Trophoblast cell (in vitro differentiated cells and primary cell): Measurements from ENCODE around the gene LHFPL4.

ENCODE experiments used
- DNase-seq, 2 donors: peaks; one replicate each; pipeline ENCODE4 v3.0.0-alpha.2; 2016
- H2AFZ ChIP-seq: 2 replicates; pipeline ENCODE4 v1.6.1; 2013; ENCODE audit warnings: low read length, moderate library complexity, mild to moderate bottlenecking; ENCODE audit not compliant: insufficient read depth, poor library complexity
- H2AK5ac ChIP-seq: 2 replicates; pipeline ENCODE4 v1.6.1; 2013; ENCODE audit warnings: mild to moderate bottlenecking, low read length
- H2BK120ac ChIP-seq: 2 replicates; pipeline ENCODE4 v1.6.1; 2013; ENCODE audit warnings: low read length, mild to moderate bottlenecking, moderate library complexity; ENCODE audit not compliant: insufficient read depth, poor library complexity
- H2BK12ac ChIP-seq: 2 replicates; pipeline ENCODE4 v1.6.1; 2013; ENCODE audit warnings: mild to moderate bottlenecking, low read length, moderate library complexity
- H2BK5ac ChIP-seq: 2 replicates; pipeline ENCODE4 v1.6.1; 2013; ENCODE audit warnings: low read length, low read depth, moderate library complexity, mild to moderate bottlenecking; ENCODE audit not compliant: poor library complexity
- H3K14ac ChIP-seq: 2 replicates; pipeline ENCODE4 v1.6.1; 2013; ENCODE audit warnings: mild to moderate bottlenecking, low read length
- H3K18ac ChIP-seq: 2 replicates; pipeline ENCODE4 v1.6.1; 2013; ENCODE audit warnings: mild to moderate bottlenecking, low read length
- H3K23ac ChIP-seq: 2 replicates; pipeline ENCODE4 v1.6.1; 2013; ENCODE audit warnings: low read length
- H3K27ac ChIP-seq: 2 replicates; pipeline ENCODE4 v1.5.1; 2013; ENCODE audit warnings: low read depth, mild to moderate bottlenecking, inconsistent platforms, low read length, moderate library complexity
- H3K27me3 ChIP-seq: 2 replicates; pipeline ENCODE4 v1.6.1; 2013; ENCODE audit warnings: inconsistent platforms, mild to moderate bottlenecking, low read length, moderate library complexity; ENCODE audit not compliant: insufficient read depth
- H3K36me3 ChIP-seq, 2 experiments: 1 replicate in 1 of 2; 2 replicates in 1 of 2; pipeline ENCODE4 v1.6.1; 2013; ENCODE audit warnings: low read length in 2 of 2, mild to moderate bottlenecking in 2 of 2, moderate library complexity in 1 of 2; ENCODE audit not compliant: insufficient read depth in 2 of 2, control insufficient read depth in 1 of 2
- H3K4ac ChIP-seq: 2 replicates; pipeline ENCODE4 v1.6.1; 2013; ENCODE audit warnings: low read depth, mild to moderate bottlenecking, low read length, moderate library complexity
- H3K4me1 ChIP-seq, 2 experiments: 1 replicate in 1 of 2; 2 replicates in 1 of 2; pipeline ENCODE4 v1.6.1; 2013; ENCODE audit warnings: low read length in 2 of 2, mild to moderate bottlenecking in 2 of 2, moderate library complexity in 1 of 2; ENCODE audit not compliant: insufficient read depth in 2 of 2, control insufficient read depth in 1 of 2
- H3K4me2 ChIP-seq: 2 replicates; pipeline ENCODE4 v1.6.1; 2013; ENCODE audit warnings: inconsistent platforms, mild to moderate bottlenecking, low read length, moderate library complexity
- H3K4me3 ChIP-seq: 2 replicates; pipeline ENCODE4 v1.5.1; 2013; ENCODE audit warnings: mild to moderate bottlenecking, low read depth, low read length, inconsistent platforms
- H3K79me1 ChIP-seq: one replicate; pipeline ENCODE4 v1.6.1; 2013; ENCODE audit warnings: low read length
- H3K79me2 ChIP-seq: 2 replicates; pipeline ENCODE4 v1.6.1; 2013; ENCODE audit warnings: low read length, mild to moderate bottlenecking; ENCODE audit not compliant: control insufficient read depth, insufficient read depth, poor library complexity
- H3K9ac ChIP-seq: 2 replicates; pipeline ENCODE4 v1.6.1; 2013; ENCODE audit warnings: mild to moderate bottlenecking, low read length
- H3K9me3 ChIP-seq: 2 replicates; pipeline ENCODE4 v1.6.1; 2013; ENCODE audit warnings: low read depth, mild to moderate bottlenecking, control low read depth, inconsistent platforms, low read length; ENCODE audit not compliant: insufficient read depth
- H4K12ac ChIP-seq: 2 replicates; pipeline ENCODE4 v1.6.1; 2013; ENCODE audit warnings: low read depth, mild to moderate bottlenecking, low read length, moderate library complexity
- H4K8ac ChIP-seq: 2 replicates; pipeline ENCODE4 v1.6.1; 2013; ENCODE audit warnings: low read depth, mild to moderate bottlenecking, low read length, moderate library complexity
- H4K91ac ChIP-seq: one replicate; pipeline ENCODE4 v1.6.1; 2013; ENCODE audit warnings: low read depth, mild to moderate bottlenecking, low read length, moderate library complexity
- WGBS: extraction: QIAGEN DNeasy Blood & Tissue Kit; methylation state at CpG from one replicate; pipeline ENCODE4 v1.1.7; 2013; ENCODE audit warnings: missing lambda C conversion rate; ENCODE audit not compliant: insufficient read length, insufficient coverage; ENCODE audit errors: extremely low coverage; 5-methylcytosine and 5-hydroxymethylcytosine counted together

Gene LHFPL4

DNA sequence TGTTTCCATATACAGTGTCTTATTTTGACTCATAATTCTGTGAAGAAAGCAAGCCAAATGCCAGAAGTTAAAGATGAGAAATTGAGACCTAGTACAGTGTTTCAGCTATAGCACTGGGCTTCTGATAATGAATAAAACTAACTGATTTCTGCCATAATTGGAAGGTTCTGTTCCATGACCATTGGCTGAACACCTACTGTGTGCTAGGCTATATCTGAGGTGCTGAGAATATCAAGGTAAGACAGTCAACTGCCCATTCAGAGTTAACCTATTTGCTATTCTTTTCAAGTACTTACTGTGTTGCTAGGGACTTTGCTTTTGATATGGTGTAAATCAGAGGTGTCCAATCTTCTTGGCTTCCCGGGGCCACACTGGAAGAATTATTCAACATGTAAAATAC, 73.4 kb downstream of the LHFPL4 start:
- H4K8ac ChIP-seq = no peak overlapping the region
- H3K4me3 ChIP-seq = no peak overlapping the region
- H3K79me1 ChIP-seq = no peaks in the 10 kb centered on the region
- no peak for DNase-seq
- WGBS = no CpG with 5 or more reads among the region's 1 CpG
- H3K9ac ChIP-seq = no peak overlapping the region
- no peak overlapping the region for H2BK120ac ChIP-seq
- H3K14ac ChIP-seq = no peak overlapping the region
- H3K4me2 ChIP-seq = no peak overlapping the region
- no peaks in the 10 kb centered on the region for H3K27me3 ChIP-seq
- no peaks in the 10 kb centered on the region for H3K9me3 ChIP-seq
- no peaks in the 10 kb centered on the region for H3K4me1 ChIP-seq
- H3K36me3 ChIP-seq = peaks cover 31 to 42% of the 10 kb centered on the region in 2 experiments
- H2AK5ac ChIP-seq = no peak overlapping the region
- H3K79me2 ChIP-seq = no peaks in the 10 kb centered on the region
- H4K12ac ChIP-seq = no peak overlapping the region
- H2BK12ac ChIP-seq = no peak overlapping the region
- H4K91ac ChIP-seq = no peak overlapping the region
- no peak overlapping the region for H2AFZ ChIP-seq
- no peak overlapping the region for H3K18ac ChIP-seq
- H3K23ac ChIP-seq = no peak overlapping the region
- H3K27ac ChIP-seq = no peak overlapping the region
- no peak overlapping the region for H2BK5ac ChIP-seq
- no peak overlapping the region for H3K4ac ChIP-seq

DNA sequence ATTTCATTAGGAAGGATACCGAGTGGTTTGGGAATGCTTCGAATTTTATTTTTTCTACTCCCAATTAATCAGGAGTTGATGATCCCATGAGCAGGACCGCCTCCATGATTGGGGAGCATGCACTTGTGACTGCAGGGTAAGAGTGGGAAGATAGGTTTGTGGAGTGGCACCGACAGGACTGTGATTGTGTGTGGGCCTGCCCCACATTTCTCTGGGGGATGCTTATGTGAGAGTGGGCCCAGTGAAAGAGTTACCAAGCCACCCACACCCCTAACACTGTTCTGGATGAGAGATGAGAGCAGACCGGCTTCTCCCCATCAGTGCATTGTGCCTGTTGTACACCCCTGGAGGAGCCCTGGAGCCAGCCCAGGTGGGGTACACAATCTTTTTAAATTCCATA, 76.7 kb downstream of the LHFPL4 start:
- H2BK5ac ChIP-seq = no peak overlapping the region
- H3K4me3 ChIP-seq = no peak overlapping the region
- H2AFZ ChIP-seq = no peak overlapping the region
- no peak overlapping the region for H2AK5ac ChIP-seq
- no peaks in the 10 kb centered on the region for H3K79me2 ChIP-seq
- H4K8ac ChIP-seq = no peak overlapping the region
- H3K14ac ChIP-seq = no peak overlapping the region
- H3K9ac ChIP-seq = no peak overlapping the region
- H3K23ac ChIP-seq = no peak overlapping the region
- no peak overlapping the region for H3K18ac ChIP-seq
- H4K12ac ChIP-seq = no peak overlapping the region
- H3K36me3 ChIP-seq = peaks cover 32 to 65% of the 10 kb centered on the region in 2 experiments
- no peaks in the 10 kb centered on the region for H3K4me1 ChIP-seq
- no peak overlapping the region for H3K4me2 ChIP-seq
- WGBS = no CpG with 5 or more reads among the region's 5 CpGs
- H3K27ac ChIP-seq = no peak overlapping the region
- no peaks in the 10 kb centered on the region for H3K79me1 ChIP-seq
- H2BK120ac ChIP-seq = no peak overlapping the region
- no peak overlapping the region for H2BK12ac ChIP-seq
- peaks cover 2% of the 10 kb centered on the region for H3K9me3 ChIP-seq
- no peak overlapping the region for H3K4ac ChIP-seq
- DNase-seq = no peak
- no peaks in the 10 kb centered on the region for H3K27me3 ChIP-seq
- no peak overlapping the region for H4K91ac ChIP-seq

- Histone ChIP-seq H3K4me1 (no peaks in the 10 kb centered on the region), H4K91ac (no peak overlapping the region), H3K27ac (no peak overlapping the region), H2BK5ac (no peak overlapping the region), H3K4ac (no peak overlapping the region), H3K23ac (no peak overlapping the region), H3K4me3 (no peak overlapping the region), H3K9me3 (peaks cover 2% of the 10 kb centered on the region), H4K8ac (no peak overlapping the region), H3K4me2 (no peak overlapping the region), H2AFZ (no peak overlapping the region), H3K36me3 (peaks cover 35 to 73% of the 10 kb centered on the region in 2 experiments), H4K12ac (no peak overlapping the region), H3K79me2 (no peaks in the 10 kb centered on the region), H2BK12ac (no peak overlapping the region), H2AK5ac (no peak overlapping the region), H3K27me3 (no peaks in the 10 kb centered on the region), H2BK120ac (no peak overlapping the region), H3K18ac (no peak overlapping the region), H3K14ac (no peak overlapping the region), H3K9ac (no peak overlapping the region), H3K79me1 (no peaks in the 10 kb centered on the region)
- no peak for DNase-seq
- WGBS = no CpG with 5 or more reads among the region's 6 CpGs
Observed at GRCh38 chr3:9474482-9474881, 79.1 kb downstream of the LHFPL4 start.

GRCh38 chr3:9473496-9474065, 80.0 kb downstream of the LHFPL4 start:
- H3K18ac ChIP-seq = no peak overlapping the region
- H3K4me3 ChIP-seq = no peak overlapping the region
- no peak overlapping the region for H3K4ac ChIP-seq
- no peak for DNase-seq
- H3K27ac ChIP-seq = no peak overlapping the region
- H4K8ac ChIP-seq = no peak overlapping the region
- H3K36me3 ChIP-seq = peaks cover 33 to 73% of the 10 kb centered on the region in 2 experiments
- H3K14ac ChIP-seq = no peak overlapping the region
- no peak overlapping the region for H4K91ac ChIP-seq
- no peak overlapping the region for H2AK5ac ChIP-seq
- H4K12ac ChIP-seq = no peak overlapping the region
- no peak overlapping the region for H3K4me2 ChIP-seq
- H3K79me1 ChIP-seq = no peaks in the 10 kb centered on the region
- no peak overlapping the region for H2AFZ ChIP-seq
- no peaks in the 10 kb centered on the region for H3K27me3 ChIP-seq
- H3K9me3 ChIP-seq = peaks cover 2% of the 10 kb centered on the region
- no peaks in the 10 kb centered on the region for H3K4me1 ChIP-seq
- no peak overlapping the region for H2BK12ac ChIP-seq
- H2BK5ac ChIP-seq = no peak overlapping the region
- H3K9ac ChIP-seq = no peak overlapping the region
- H2BK120ac ChIP-seq = no peak overlapping the region
- no peaks in the 10 kb centered on the region for H3K79me2 ChIP-seq
- H3K23ac ChIP-seq = no peak overlapping the region
